ENCODE measurements around the gene CACNG1. TPM values are rescaled to one million over a fixed set of nuclear protein-coding genes. Genes with fewer than 3 reads are reported as not detected.

Gene CACNG1
- polyA plus RNA-seq, 2 of the 4 experiments (the other 2 are of a cell fraction) = 0.15 TPM; not detected in 1

- Histone ChIP-seq H3K9me3 (no peaks in the 10 kb centered on the region), H3K4me3 (no peak overlapping the region), H3K4me1 (peaks cover 9% of the 10 kb centered on the region), H3K4me2 (peak overlapping the region; percentile 21; the same call in 1 of the 3 replicates), H3K27ac (no peak overlapping the region)
- ChIA-PET POLR2A (no interaction called here), CTCF (no interaction called here)
- no peak for DNase-seq (ENCODE audit: low read depth in 1 of 2, low spot score in 1 of 2)
- no peak for ATAC-seq
- no peak for TF ChIP-seq JUN (IDR thresholded peaks at IDR 0.05)
- no peak for TF ChIP-seq RNF2 (IDR thresholded peaks at IDR 0.05; ENCODE audit: borderline replicate concordance, low read depth)
- no peak for TF ChIP-seq JUNB (IDR thresholded peaks at IDR 0.05)
- no peak for TF ChIP-seq TFCP2L1 (CRISPR knock-in tag; IDR thresholded peaks at IDR 0.05)
- TF ChIP-seq HOXB13 (CRISPR knock-in tag; IDR thresholded peaks at IDR 0.05; ENCODE audit: low read depth) = no peak
- no peak for TF ChIP-seq CBX2 (IDR thresholded peaks at IDR 0.05; ENCODE audit: borderline replicate concordance, low read depth)
- TF ChIP-seq EHMT2 (IDR thresholded peaks at IDR 0.05; ENCODE audit: low read depth) = no peak
- TF ChIP-seq EP300 (IDR thresholded peaks at IDR 0.05) = no peak
- no peak for TF ChIP-seq RARB (CRISPR knock-in tag; IDR thresholded peaks at IDR 0.05)
- TF ChIP-seq ZNF302 (CRISPR knock-in tag; IDR thresholded peaks at IDR 0.05) = no peak
- no peak for TF ChIP-seq HOXB5 (CRISPR knock-in tag; IDR thresholded peaks at IDR 0.05)
- no peak for TF ChIP-seq NR3C1 (IDR thresholded peaks at IDR 0.05)
- no peak for TF ChIP-seq HOXA7 (CRISPR knock-in tag; IDR thresholded peaks at IDR 0.05)
- TF ChIP-seq, protein P1, sequence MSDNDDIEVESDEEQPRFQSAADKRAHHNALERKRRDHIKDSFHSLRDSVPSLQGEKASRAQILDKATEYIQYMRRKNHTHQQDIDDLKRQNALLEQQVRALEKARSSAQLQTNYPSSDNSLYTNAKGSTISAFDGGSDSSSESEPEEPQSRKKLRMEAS (IDR thresholded peaks at IDR 0.05) = no peak
- TF ChIP-seq CTCF (IDR thresholded peaks at IDR 0.05) = no peak
- TF ChIP-seq, protein P2, sequence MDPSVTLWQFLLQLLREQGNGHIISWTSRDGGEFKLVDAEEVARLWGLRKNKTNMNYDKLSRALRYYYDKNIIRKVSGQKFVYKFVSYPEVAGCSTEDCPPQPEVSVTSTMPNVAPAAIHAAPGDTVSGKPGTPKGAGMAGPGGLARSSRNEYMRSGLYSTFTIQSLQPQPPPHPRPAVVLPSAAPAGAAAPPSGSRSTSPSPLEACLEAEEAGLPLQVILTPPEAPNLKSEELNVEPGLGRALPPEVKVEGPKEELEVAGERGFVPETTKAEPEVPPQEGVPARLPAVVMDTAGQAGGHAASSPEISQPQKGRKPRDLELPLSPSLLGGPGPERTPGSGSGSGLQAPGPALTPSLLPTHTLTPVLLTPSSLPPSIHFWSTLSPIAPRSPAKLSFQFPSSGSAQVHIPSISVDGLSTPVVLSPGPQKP (IDR thresholded peaks at IDR 0.05; ENCODE audit: low read depth, low read length) = no peak
- no peak for TF ChIP-seq SREBF2 (IDR thresholded peaks at IDR 0.05)
- WGBS (ENCODE audit: missing lambda C conversion rate) = 60% methylated on average over 3 of the region's 3 CpGs
- peak; percentile 79 for FAIRE-seq
Observed at GRCh38 chr17:67074781-67075180, 30.4 kb downstream of the CACNG1 start.

DNA sequence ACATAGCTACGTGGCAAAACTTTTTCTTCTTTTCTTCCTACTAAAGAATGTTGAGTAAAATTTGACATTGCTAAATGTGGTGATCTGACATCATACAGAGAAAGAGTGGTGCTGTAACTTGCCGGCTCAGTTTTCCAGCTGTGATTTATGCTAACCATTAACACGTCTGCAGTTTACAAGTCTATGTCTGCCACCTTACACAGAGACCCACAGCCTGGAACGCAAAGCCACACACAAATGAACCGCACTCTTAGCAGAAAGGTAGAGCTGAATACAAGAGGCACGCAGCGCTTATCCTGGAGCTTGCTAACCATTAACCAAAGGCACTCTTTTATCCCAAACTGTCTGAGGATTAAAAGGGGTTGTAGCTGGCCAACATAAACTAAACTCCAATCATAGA lies 31.9 kb downstream of the CACNG1 start:
- WGBS (ENCODE audit: missing lambda C conversion rate) = 78% methylated on average over 7 of the region's 7 CpGs
- Histone ChIP-seq H3K9me3 (no peaks in the 10 kb centered on the region), H3K4me3 (no peak overlapping the region), H3K4me2 (no peak overlapping the region), H3K27ac (no peak overlapping the region), H3K4me1 (peaks cover 9% of the 10 kb centered on the region)
- ATAC-seq (no peak), DNase-seq (ENCODE audit: low read depth in 1 of 2, low spot score in 1 of 2) (no peak), FAIRE-seq (no peak)
- ChIA-PET CTCF (interaction anchor here (0.7 to 1.4 kb wide), 6 partner anchors 9 to 216 kb away, joined by 3 to 4 read pairs (median 3); no protein-coding TSS in a partner anchor), POLR2A (no interaction called here)
- TF ChIP-seq RNF2 (IDR thresholded peaks at IDR 0.05; ENCODE audit: borderline replicate concordance, low read depth) = no peak
- TF ChIP-seq TP53 (CRISPR knock-in tag; IDR thresholded peaks at IDR 0.05) = no peak
- peak; percentile 0 for TF ChIP-seq MAFK (IDR thresholded peaks at IDR 0.05; ENCODE audit: partially characterized antibody)

DNA sequence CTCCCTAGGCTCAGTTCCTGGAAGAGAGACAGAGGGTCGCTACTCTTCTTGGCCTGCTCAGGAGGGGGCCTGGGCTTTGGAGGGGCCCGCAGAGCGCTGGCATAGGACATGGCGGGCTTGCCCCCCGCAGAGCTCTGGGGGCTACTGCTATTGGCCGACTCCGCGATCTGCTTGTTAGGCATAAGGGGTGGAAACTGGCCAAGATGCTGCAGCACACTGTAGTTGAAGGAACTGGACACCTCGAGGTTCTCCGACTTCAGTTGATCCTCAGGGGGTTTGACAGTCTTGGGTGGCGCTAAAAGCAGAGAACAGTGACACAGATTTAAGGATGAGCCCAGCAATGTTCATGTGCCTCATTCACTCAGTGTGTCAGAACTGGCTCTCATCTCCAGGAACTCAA lies 33.9 kb downstream of the CACNG1 start:
- ChIA-PET CTCF (interaction anchor here (0.9 to 1.2 kb wide), 3 partner anchors 9 to 11 kb away, joined by 3 to 6 read pairs (median 3); no protein-coding TSS in a partner anchor), POLR2A (no interaction called here)
- ATAC-seq = no peak
- TF ChIP-seq POLR2A (IDR thresholded peaks at IDR 0.05; ENCODE audit: low read length) (no peak), SREBF2 (IDR thresholded peaks at IDR 0.05) (no peak), POLR2AphosphoS2 (conservative IDR thresholded peaks at IDR 0.05; ENCODE audit: low read length) (no peak), ZC3H11A (IDR thresholded peaks at IDR 0.05) (no peak), RAD21 (conservative IDR thresholded peaks at IDR 0.05 in 1 of 2, IDR thresholded peaks at IDR 0.05 in 1 of 2) (no peak), ZFP36 (IDR thresholded peaks at IDR 0.05; ENCODE audit: borderline replicate concordance, partially characterized antibody) (no peak), EHMT2 (IDR thresholded peaks at IDR 0.05; ENCODE audit: low read depth) (no peak), ZSCAN20 (CRISPR knock-in tag; IDR thresholded peaks at IDR 0.05) (no peak)
- TF ChIP-seq, protein P2 (IDR thresholded peaks at IDR 0.05; ENCODE audit: low read depth, low read length) = no peak
- TF ChIP-seq, protein P3, sequence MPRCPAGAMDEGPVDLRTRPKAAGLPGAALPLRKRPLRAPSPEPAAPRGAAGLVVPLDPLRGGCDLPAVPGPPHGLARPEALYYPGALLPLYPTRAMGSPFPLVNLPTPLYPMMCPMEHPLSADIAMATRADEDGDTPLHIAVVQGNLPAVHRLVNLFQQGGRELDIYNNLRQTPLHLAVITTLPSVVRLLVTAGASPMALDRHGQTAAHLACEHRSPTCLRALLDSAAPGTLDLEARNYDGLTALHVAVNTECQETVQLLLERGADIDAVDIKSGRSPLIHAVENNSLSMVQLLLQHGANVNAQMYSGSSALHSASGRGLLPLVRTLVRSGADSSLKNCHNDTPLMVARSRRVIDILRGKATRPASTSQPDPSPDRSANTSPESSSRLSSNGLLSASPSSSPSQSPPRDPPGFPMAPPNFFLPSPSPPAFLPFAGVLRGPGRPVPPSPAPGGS (IDR thresholded peaks at IDR 0.05) = no peak
- no peak for DNase-seq (ENCODE audit: low read depth in 1 of 2, low spot score in 1 of 2)
- Histone ChIP-seq H3K9me3 (no peaks in the 10 kb centered on the region), H3K4me3 (no peak overlapping the region), H3K27ac (no peak overlapping the region), H3K4me1 (peaks cover 9% of the 10 kb centered on the region), H3K4me2 (no peak overlapping the region)
- WGBS (ENCODE audit: missing lambda C conversion rate) = 90% methylated on average over 11 of the region's 11 CpGs
- FAIRE-seq = no peak

All from A549 (cell line).